ENCODE measurements around the gene IL3.
A peak's percentile ranks its signal among the peaks of the same experiment; 100 is the strongest.

Gene IL3

GRCh38 chr5:132099905-132100304, 39.5 kb downstream of the IL3 start:
- no peak overlapping the region for H3K4me3 ChIP-seq (ENCODE audit: low read depth, low read length)
- TF ChIP-seq, protein P1, sequence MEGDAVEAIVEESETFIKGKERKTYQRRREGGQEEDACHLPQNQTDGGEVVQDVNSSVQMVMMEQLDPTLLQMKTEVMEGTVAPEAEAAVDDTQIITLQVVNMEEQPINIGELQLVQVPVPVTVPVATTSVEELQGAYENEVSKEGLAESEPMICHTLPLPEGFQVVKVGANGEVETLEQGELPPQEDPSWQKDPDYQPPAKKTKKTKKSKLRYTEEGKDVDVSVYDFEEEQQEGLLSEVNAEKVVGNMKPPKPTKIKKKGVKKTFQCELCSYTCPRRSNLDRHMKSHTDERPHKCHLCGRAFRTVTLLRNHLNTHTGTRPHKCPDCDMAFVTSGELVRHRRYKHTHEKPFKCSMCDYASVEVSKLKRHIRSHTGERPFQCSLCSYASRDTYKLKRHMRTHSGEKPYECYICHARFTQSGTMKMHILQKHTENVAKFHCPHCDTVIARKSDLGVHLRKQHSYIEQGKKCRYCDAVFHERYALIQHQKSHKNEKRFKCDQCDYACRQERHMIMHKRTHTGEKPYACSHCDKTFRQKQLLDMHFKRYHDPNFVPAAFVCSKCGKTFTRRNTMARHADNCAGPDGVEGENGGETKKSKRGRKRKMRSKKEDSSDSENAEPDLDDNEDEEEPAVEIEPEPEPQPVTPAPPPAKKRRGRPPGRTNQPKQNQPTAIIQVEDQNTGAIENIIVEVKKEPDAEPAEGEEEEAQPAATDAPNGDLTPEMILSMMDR (IDR thresholded peaks at IDR 0.05; ENCODE audit: low read depth, low read length, missing control alignments) = no peak
- in situ Hi-C loops (cut with HindIII; ENCODE audit: low sequenced_read_pairs) = no loop called here
- no peak for DNase-seq (ENCODE audit: low read depth)

- in situ Hi-C loops (cut with HindIII; ENCODE audit: low sequenced_read_pairs) = no loop called here
- TF ChIP-seq, protein P1 (IDR thresholded peaks at IDR 0.05; ENCODE audit: low read depth, low read length, missing control alignments) = no peak
These were observed 40.3 kb downstream of the IL3 start for GRCh38 chr5:132100672-132101261.

DNA sequence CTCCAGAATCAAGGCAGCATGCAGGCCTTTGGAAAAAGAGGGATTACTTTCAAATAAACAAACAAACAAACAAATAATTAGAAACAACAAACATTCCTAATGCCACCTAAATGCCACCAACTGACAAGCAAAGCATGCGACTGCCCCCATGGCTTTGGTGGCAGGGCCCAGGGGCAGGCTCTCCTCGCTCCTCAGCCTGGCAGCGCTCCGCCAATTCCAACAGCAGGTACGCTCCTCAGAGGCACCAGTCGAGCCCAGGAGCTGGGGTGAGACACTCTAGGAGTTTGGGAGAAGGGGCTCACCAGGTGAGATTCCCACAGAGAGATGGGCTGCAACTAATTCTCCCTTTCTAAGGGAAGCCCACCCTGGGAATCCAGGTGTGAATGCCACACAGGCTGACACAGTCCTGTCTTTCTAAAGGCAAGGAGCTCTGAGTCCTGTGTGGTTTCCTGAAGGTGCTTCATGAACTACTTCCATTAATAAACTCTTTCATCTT, 41.0 kb downstream of the IL3 start:
- DNase-seq (ENCODE audit: low read depth) = no peak
- TF ChIP-seq, protein P1 (IDR thresholded peaks at IDR 0.05; ENCODE audit: low read depth, low read length, missing control alignments) = no peak
- H3K4me3 ChIP-seq (ENCODE audit: low read depth, low read length) = no peak overlapping the region
- in situ Hi-C loops (cut with HindIII; ENCODE audit: low sequenced_read_pairs) = no loop called here

More at GRCh38 chr5:132100672-132101261, 40.3 kb downstream of the IL3 start:
- no peak overlapping the region for H3K4me3 ChIP-seq (ENCODE audit: low read depth, low read length)
- DNase-seq (ENCODE audit: low read depth) = no peak

DNA sequence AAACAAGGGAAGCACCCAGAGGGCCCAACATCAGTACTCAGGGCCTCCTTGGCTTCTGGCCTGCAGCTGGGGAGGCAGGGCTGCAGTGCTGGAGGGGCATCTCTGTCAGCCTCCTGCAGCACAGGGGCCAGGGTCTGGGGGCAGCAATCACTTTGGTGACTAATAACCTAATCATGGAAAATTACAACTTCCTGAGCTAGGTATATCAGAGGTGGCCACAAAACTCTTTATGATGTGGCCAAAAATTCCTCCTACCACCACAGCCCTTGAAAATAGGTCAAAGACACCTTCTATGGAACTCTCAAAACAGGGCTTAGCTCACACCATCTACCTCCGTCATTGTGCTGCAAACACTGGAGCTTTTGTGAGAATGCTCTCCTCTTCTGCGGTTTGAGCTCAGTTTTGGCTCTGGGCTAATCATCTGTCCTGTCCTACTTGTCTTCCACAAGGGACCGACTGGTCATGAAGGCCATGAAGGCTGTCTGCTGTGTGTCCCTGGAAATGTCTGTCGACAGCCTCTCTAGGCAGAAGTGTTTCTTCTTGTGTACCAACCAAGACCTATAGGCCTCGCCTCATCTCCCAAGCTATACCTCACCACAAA, 41.7 kb downstream of the IL3 start:
- TF ChIP-seq, protein P1 (IDR thresholded peaks at IDR 0.05; ENCODE audit: low read depth, low read length, missing control alignments) = no peak
- no peak for DNase-seq (ENCODE audit: low read depth)
- in situ Hi-C loops (cut with HindIII; ENCODE audit: low sequenced_read_pairs) = no loop called here
- H3K4me3 ChIP-seq (ENCODE audit: low read depth, low read length) = no peak overlapping the region

- in situ Hi-C loops (cut with HindIII; ENCODE audit: low sequenced_read_pairs) = no loop called here
- no peak for DNase-seq (ENCODE audit: low read depth)
- H3K4me3 ChIP-seq (ENCODE audit: low read depth, low read length) = no peak overlapping the region
- TF ChIP-seq, protein P1 (IDR thresholded peaks at IDR 0.05; ENCODE audit: low read depth, low read length, missing control alignments) = no peak
These were observed 42.5 kb downstream of the IL3 start for GRCh38 chr5:132102944-132103331.

- peak; percentile 82 for DNase-seq (ENCODE audit: low read depth)
- TF ChIP-seq, protein P1 (IDR thresholded peaks at IDR 0.05; ENCODE audit: low read depth, low read length, missing control alignments) = no peak
- in situ Hi-C loops (cut with HindIII; ENCODE audit: low sequenced_read_pairs) = no loop called here
- H3K4me3 ChIP-seq (ENCODE audit: low read depth, low read length) = no peak overlapping the region
These were observed 43.0 kb downstream of the IL3 start for GRCh38 chr5:132103332-132103951.
